ENCODE data around the gene SPATS2.
"Not testable (repeated sequence)": the region's sequence is repeated elsewhere in the genome, so short reads cannot be mapped to it uniquely, and the experiment has no call there.

Gene SPATS2

GRCh38 chr12:49410818-49411217 lies 43.6 kb downstream of the SPATS2 start:
- no peak for DNase-seq (ENCODE audit: low read depth)

GRCh38 chr12:49413010-49413409 lies 45.7 kb downstream of the SPATS2 start:
- DNase-seq (ENCODE audit: low read depth) = no peak

- DNase-seq (ENCODE audit: low read depth) = no peak
Observed at GRCh38 chr12:49413796-49414195, 46.5 kb downstream of the SPATS2 start.

GRCh38 chr12:49414364-49414763 lies 47.1 kb downstream of the SPATS2 start:
- no peak for DNase-seq (ENCODE audit: low read depth)

- DNase-seq (ENCODE audit: low read depth) = no peak
Observed at GRCh38 chr12:49415521-49415970, 48.3 kb downstream of the SPATS2 start.

GRCh38 chr12:49416892-49417291 lies 49.6 kb downstream of the SPATS2 start:
- no peak for DNase-seq (ENCODE audit: low read depth)

- no peak for DNase-seq (ENCODE audit: low read depth)
Observed at GRCh38 chr12:49417558-49417957, 50.3 kb downstream of the SPATS2 start.

- no peak for DNase-seq (ENCODE audit: low read depth)
Observed at GRCh38 chr12:49420556-49420955, 53.3 kb downstream of the SPATS2 start.

GRCh38 chr12:49422114-49422513 lies 54.9 kb downstream of the SPATS2 start:
- DNase-seq (ENCODE audit: low read depth) = no peak

GRCh38 chr12:49428793-49429192 lies 61.5 kb downstream of the SPATS2 start:
- DNase-seq (ENCODE audit: low read depth) = no peak

GRCh38 chr12:49432616-49433015 lies 65.4 kb downstream of the SPATS2 start:
- no peak for DNase-seq (ENCODE audit: low read depth)

- not testable (repeated sequence) for DNase-seq (ENCODE audit: low read depth)
Observed at GRCh38 chr12:49436799-49437198, 69.5 kb downstream of the SPATS2 start.

GRCh38 chr12:49439042-49439441 lies 71.8 kb downstream of the SPATS2 start:
- DNase-seq (ENCODE audit: low read depth) = no peak

- no peak for DNase-seq (ENCODE audit: low read depth)
Observed at GRCh38 chr12:49440035-49440434, 72.8 kb downstream of the SPATS2 start.

- DNase-seq (ENCODE audit: low read depth) = no peak
Observed at GRCh38 chr12:49442915-49443314, 75.7 kb downstream of the SPATS2 start.

- no peak for DNase-seq (ENCODE audit: low read depth)
Observed at GRCh38 chr12:49446571-49446970, 79.3 kb downstream of the SPATS2 start.

- no peak for DNase-seq (ENCODE audit: low read depth)
Observed at GRCh38 chr12:49448858-49449257, 81.6 kb downstream of the SPATS2 start.

GRCh38 chr12:49451468-49452259 lies 84.4 kb downstream of the SPATS2 start:
- no peak for DNase-seq (ENCODE audit: low read depth)

- no peak for DNase-seq (ENCODE audit: low read depth)
Observed at GRCh38 chr12:49455501-49455900, 88.2 kb downstream of the SPATS2 start.

GRCh38 chr12:49456131-49456679 lies 88.9 kb downstream of the SPATS2 start:
- DNase-seq (ENCODE audit: low read depth) = no peak

GRCh38 chr12:49458816-49459215 lies 91.6 kb downstream of the SPATS2 start:
- DNase-seq (ENCODE audit: low read depth) = no peak

- no peak for DNase-seq (ENCODE audit: low read depth)
Observed at GRCh38 chr12:49461221-49461620, 94.0 kb downstream of the SPATS2 start.

GRCh38 chr12:49462083-49462744 lies 95.0 kb downstream of the SPATS2 start:
- DNase-seq (ENCODE audit: low read depth) = no peak
